CD8-positive, alpha-beta memory T cell (primary cell): ENCODE measurements around the gene TMEM63A. TPM values are rescaled to one million over a fixed set of nuclear protein-coding genes. Genes with fewer than 3 reads are reported as not detected.
A peak's percentile ranks its signal among the peaks of the same experiment; 100 is the strongest.

Experiments used
- CTCF ChIA-PET: fragments of 350-600 bp; sonication (Branson Sonifier 250); formaldehyde crosslinking; loops from one replicate; lab custom pipeline; 2021; ENCODE audit warnings: antibody characterized with exemption; lab: Charles Lee
- POLR2A ChIA-PET: fragments of 350-600 bp; sonication (Branson Sonifier 250); formaldehyde crosslinking; loops from one replicate; lab custom pipeline; 2021; ENCODE audit warnings: antibody characterized with exemption; lab: Charles Lee
- DNase-seq, 5 donors: peaks; one replicate each; pipeline versions ENCODE4 v3.0.0 to v3.0.0-alpha.2; 2020 to 2022; ENCODE audit warnings: mixed read lengths in 1 of 5
- H3K27ac ChIP-seq: one replicate; pipeline ENCODE4 v1.7.0; 2013; ENCODE audit warnings: low read depth, mild to moderate bottlenecking, low read length, moderate library complexity
- H3K27me3 ChIP-seq: 2 replicates; pipeline ENCODE4 v1.7.0; 2013; ENCODE audit warnings: low read length, mild to moderate bottlenecking; ENCODE audit not compliant: insufficient read depth, poor library complexity, severe bottlenecking
- H3K36me3 ChIP-seq: 2 replicates; pipeline ENCODE4 v1.7.0; 2013; ENCODE audit warnings: mild to moderate bottlenecking, low read length, moderate library complexity; ENCODE audit not compliant: insufficient read depth
- H3K4me1 ChIP-seq: 2 replicates; pipeline ENCODE4 v1.7.0; 2013; ENCODE audit warnings: mild to moderate bottlenecking, low read length, moderate library complexity; ENCODE audit not compliant: insufficient read depth
- H3K4me3 ChIP-seq: 2 replicates; pipeline ENCODE4 v1.7.0; 2013; ENCODE audit warnings: mild to moderate bottlenecking, low read length
- H3K9me3 ChIP-seq: 2 replicates; pipeline ENCODE4 v1.7.0; 2013; ENCODE audit warnings: mild to moderate bottlenecking, low read length
- H3K27ac Mint-ChIP-seq, 8 donors: one replicate each; pipeline ENCODE4 v1.8.0; 2020 to 2021; ENCODE audit warnings: mixed read lengths in 8 of 8, mild to moderate bottlenecking in 6 of 8, inconsistent platforms in 3 of 8, moderate library complexity in 3 of 8
- H3K27me3 Mint-ChIP-seq, 2 donors: one replicate each; pipeline ENCODE4 v1.8.0; 2020 to 2021; ENCODE audit warnings: mixed read lengths in 2 of 2, mild to moderate bottlenecking in 1 of 2, moderate library complexity in 1 of 2
- H3K36me3 Mint-ChIP-seq, 3 donors: one replicate each; pipeline ENCODE4 v1.8.0; 2020 to 2021; ENCODE audit warnings: mixed read lengths in 3 of 3, inconsistent platforms in 1 of 3, mild to moderate bottlenecking in 1 of 3
- H3K4me1 Mint-ChIP-seq, 3 donors: one replicate each; pipeline ENCODE4 v1.8.0; 2020 to 2021; ENCODE audit warnings: mixed read lengths in 3 of 3, inconsistent platforms in 1 of 3, mild to moderate bottlenecking in 1 of 3
- H3K4me3 Mint-ChIP-seq, 7 donors: one replicate each; pipeline ENCODE4 v1.8.0; 2020 to 2021; ENCODE audit warnings: mixed read lengths in 7 of 7, mild to moderate bottlenecking in 6 of 7, moderate library complexity in 4 of 7, inconsistent platforms in 2 of 7
- H3K9me3 Mint-ChIP-seq, 5 donors: one replicate each; pipeline ENCODE4 v1.8.0; 2020 to 2022; ENCODE audit warnings: mixed read lengths in 5 of 5, mild to moderate bottlenecking in 3 of 5, moderate library complexity in 2 of 5, inconsistent platforms in 1 of 5
- polyA plus RNA-seq: library from polyadenylated mRNA; unstranded; fragments of 300-500 nt; fragmentation: Illumina TruSeq; gene quantifications from one replicate; pipeline ENCODE4 v1.2.3, GENCODE V29; 2021
- total RNA-seq, 2 experiments: library from RNA; stranded (reverse); gene quantifications; one replicate each; pipeline ENCODE4 v1.2.3, GENCODE V29; 2021

Gene TMEM63A
- total and polyA plus RNA-seq, 3 experiments from 2014 or later = 50.6 to 55.5 (median 51.4) TPM

- Histone ChIP-seq H3K9me3 (no peaks in the 10 kb centered on the region), H3K27ac (no peak overlapping the region), H3K4me3 (no peak overlapping the region), H3K27me3 (no peaks in the 10 kb centered on the region), H3K4me1 (peaks cover 61% of the 10 kb centered on the region), H3K36me3 (peaks cover 47% of the 10 kb centered on the region)
- Mint-ChIP-seq H3K9me3 (no peaks in the 10 kb centered on the region), H3K4me1 (peaks cover 73 to 80% (median 75%) of the 10 kb centered on the region in 3 donors), H3K4me3 (peak overlapping the region; percentile 19 to 97 (median 65)), H3K27me3 (no peaks in the 10 kb centered on the region), H3K36me3 (peaks cover 4 to 85% (median 16%) of the 10 kb centered on the region in 3 donors), H3K27ac (peak overlapping the region; percentile 64 to 94 (median 90))
- POLR2A ChIA-PET = interaction anchor here (0.5 to 1.5 kb wide), 2 partner anchors 23 to 68 kb away, joined by 3 read pairs; no protein-coding TSS in a partner anchor
- peak in 1 of 5 donors; percentile 57 for DNase-seq
- CTCF ChIA-PET = interaction anchor here (0.9 to 7.9 kb wide), 9 partner anchors 11 to 403 kb away, joined by 3 to 117 read pairs (median 3); partner anchors contain the start of genes PYCR2 and SRP9
Measured at GRCh38 chr1:225877580-225877979, 4.6 kb downstream of the TMEM63A start.

DNA sequence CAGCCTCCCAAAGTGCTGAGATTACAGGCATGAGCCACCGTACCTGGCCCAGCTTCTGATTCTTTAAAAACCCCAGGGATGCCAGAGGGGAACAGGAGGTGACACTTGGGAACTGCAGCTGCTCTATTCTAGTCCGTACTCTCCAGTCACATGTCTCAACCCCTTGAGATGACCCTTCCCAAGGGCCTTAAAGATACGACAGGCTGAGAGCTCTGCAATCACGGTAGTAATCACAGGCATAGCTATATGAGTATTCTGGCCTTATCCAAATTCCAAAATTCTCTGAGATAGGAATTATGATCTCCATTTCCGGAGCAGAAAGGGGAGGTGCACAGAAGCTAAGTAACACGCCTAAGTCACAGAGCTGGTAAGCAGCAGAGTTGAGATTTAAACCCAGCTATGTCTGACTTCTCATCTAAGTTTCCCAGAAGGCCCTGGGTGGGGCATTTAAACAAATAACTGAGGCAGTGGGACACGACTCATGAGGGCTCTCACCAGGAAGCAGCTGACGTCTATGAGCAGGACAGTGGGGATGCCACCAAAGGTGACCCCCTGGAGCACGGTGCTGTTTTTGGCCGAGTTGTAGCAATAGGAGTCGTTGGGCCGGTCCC, 5.2 kb downstream of the TMEM63A start:
- no peak for DNase-seq
- Histone ChIP-seq H3K27me3 (no peaks in the 10 kb centered on the region), H3K36me3 (peaks cover 50% of the 10 kb centered on the region), H3K27ac (no peak overlapping the region), H3K4me3 (no peak overlapping the region), H3K4me1 (peaks cover 64% of the 10 kb centered on the region), H3K9me3 (no peaks in the 10 kb centered on the region)
- H3K4me3 Mint-ChIP-seq = peak overlapping the region in 5 of 7 donors; percentile 5 to 72 (median 14)
- H3K9me3 Mint-ChIP-seq = no peaks in the 10 kb centered on the region
- H3K27ac Mint-ChIP-seq = peak overlapping the region in 6 of 8 donors; percentile 23 to 94 (median 90)
- peaks cover 76 to 85% (median 79%) of the 10 kb centered on the region in 3 donors for H3K4me1 Mint-ChIP-seq
- CTCF ChIA-PET = interaction anchor here (0.9 to 7.9 kb wide), 9 partner anchors 10 to 402 kb away, joined by 3 to 117 read pairs (median 3); partner anchors contain the start of genes PYCR2 and SRP9
- POLR2A ChIA-PET = interaction anchor here (0.5 to 1.5 kb wide), 2 partner anchors 22 to 69 kb away, joined by 3 read pairs; no protein-coding TSS in a partner anchor
- H3K27me3 Mint-ChIP-seq = no peaks in the 10 kb centered on the region
- H3K36me3 Mint-ChIP-seq = peaks cover 4 to 86% (median 16%) of the 10 kb centered on the region in 3 donors

- H3K4me3 Mint-ChIP-seq = peak overlapping the region in 4 of 7 donors; percentile 23 to 68 (median 36)
- H3K4me1 ChIP-seq = peaks cover 57% of the 10 kb centered on the region
- H3K27me3 Mint-ChIP-seq = no peaks in the 10 kb centered on the region
- peaks cover 78 to 87% (median 86%) of the 10 kb centered on the region in 3 donors for H3K4me1 Mint-ChIP-seq
- H3K27me3 ChIP-seq = no peaks in the 10 kb centered on the region
- peaks cover 68% of the 10 kb centered on the region for H3K36me3 ChIP-seq
- H3K9me3 Mint-ChIP-seq = no peaks in the 10 kb centered on the region
- no peaks in the 10 kb centered on the region for H3K9me3 ChIP-seq
- POLR2A ChIA-PET = no interaction called here
- no peak overlapping the region for H3K4me3 ChIP-seq
- peak overlapping the region; percentile 37 to 90 (median 68) for H3K27ac Mint-ChIP-seq
- H3K36me3 Mint-ChIP-seq = peaks cover 4 to 93% (median 22%) of the 10 kb centered on the region in 3 donors
- CTCF ChIA-PET = interaction anchor here (0.6 to 2.1 kb wide), 3 partner anchors 16 to 36 kb away, joined by 3 to 10 read pairs (median 5); no protein-coding TSS in a partner anchor
- no peak overlapping the region for H3K27ac ChIP-seq
- no peak for DNase-seq
Measured at GRCh38 chr1:225875044-225875815, 7.0 kb downstream of the TMEM63A start.

DNA sequence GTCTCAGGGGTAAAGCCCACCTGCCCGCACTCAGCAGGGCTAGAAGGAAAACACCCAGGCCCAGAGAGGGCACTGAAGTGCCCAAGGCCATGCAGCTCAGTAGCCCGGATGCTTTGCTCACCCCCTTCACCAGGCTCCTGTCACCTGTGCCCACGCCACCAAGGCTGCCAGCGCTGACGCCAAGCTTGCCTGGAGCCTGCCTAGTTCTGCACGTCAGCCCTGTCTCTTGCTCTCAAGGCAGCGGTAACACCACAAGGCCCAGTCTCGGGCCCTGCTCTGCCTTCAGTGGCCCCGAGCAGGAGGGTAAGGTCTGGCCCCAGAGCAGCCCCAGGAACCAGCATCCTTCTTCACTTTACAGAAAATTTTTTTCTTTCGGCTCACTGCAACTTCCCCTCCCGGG, 7.7 kb downstream of the TMEM63A start:
- Mint-ChIP-seq H3K27me3 (no peaks in the 10 kb centered on the region), H3K4me3 (peak overlapping the region in 1 of 7 donors; percentile 7), H3K36me3 (peaks cover 4 to 91% (median 22%) of the 10 kb centered on the region in 3 donors), H3K4me1 (peaks cover 70 to 79% (median 78%) of the 10 kb centered on the region in 3 donors), H3K9me3 (no peaks in the 10 kb centered on the region), H3K27ac (peak overlapping the region in 7 of 8 donors; percentile 41 to 91 (median 69))
- H3K27me3 ChIP-seq = no peaks in the 10 kb centered on the region
- CTCF ChIA-PET = interaction anchor here (0.6 to 1.3 kb wide), 2 partner anchors 8 to 37 kb away, joined by 3 read pairs; no protein-coding TSS in a partner anchor
- H3K36me3 ChIP-seq = peaks cover 76% of the 10 kb centered on the region
- no peak overlapping the region for H3K4me3 ChIP-seq
- peaks cover 49% of the 10 kb centered on the region for H3K4me1 ChIP-seq
- no peak overlapping the region for H3K27ac ChIP-seq
- POLR2A ChIA-PET = no interaction called here
- no peaks in the 10 kb centered on the region for H3K9me3 ChIP-seq
- no peak for DNase-seq

DNA sequence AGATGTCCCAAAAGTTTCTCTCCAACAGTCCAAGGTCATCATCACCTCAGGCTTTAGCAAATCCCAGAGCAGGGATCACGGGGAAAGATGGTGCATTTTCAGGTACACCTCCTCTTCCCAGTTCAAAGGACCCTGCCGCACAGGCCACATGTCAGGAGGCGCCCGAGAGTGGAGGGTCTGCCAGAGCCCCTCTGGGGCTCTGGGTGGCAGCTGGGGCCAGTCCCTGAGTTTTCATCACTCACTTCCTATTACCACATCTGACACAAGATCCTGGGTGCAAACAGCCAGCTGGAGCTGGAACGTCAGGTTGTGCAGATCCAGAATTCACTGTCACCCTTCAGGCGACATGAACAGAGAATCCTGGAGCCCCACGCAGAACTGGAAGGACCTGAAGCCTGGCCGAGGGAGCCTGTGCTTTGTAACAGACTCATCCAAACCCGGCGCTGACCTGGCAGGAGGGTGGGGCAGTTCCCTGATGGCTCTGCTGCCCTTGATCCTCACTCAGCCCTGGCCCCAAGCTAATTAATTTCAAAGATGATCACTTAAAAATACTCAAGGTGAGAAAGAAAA, 8.8 kb downstream of the TMEM63A start:
- peaks cover 79% of the 10 kb centered on the region for H3K36me3 ChIP-seq
- Mint-ChIP-seq H3K4me1 (peaks cover 62 to 75% (median 74%) of the 10 kb centered on the region in 3 donors), H3K36me3 (peaks cover 4 to 90% (median 20%) of the 10 kb centered on the region in 3 donors), H3K27ac (peak overlapping the region in 7 of 8 donors; percentile 24 to 79 (median 59)), H3K9me3 (no peaks in the 10 kb centered on the region), H3K4me3 (peak overlapping the region in 1 of 7 donors; percentile 49), H3K27me3 (no peaks in the 10 kb centered on the region)
- no peak overlapping the region for H3K27ac ChIP-seq
- CTCF ChIA-PET = interaction anchor here (0.8 to 1.3 kb wide), 2 partner anchors 9 to 96 kb away, joined by 3 read pairs; partner anchors contain the start of gene SRP9
- no peak for DNase-seq
- H3K4me3 ChIP-seq = no peak overlapping the region
- peaks cover 38% of the 10 kb centered on the region for H3K4me1 ChIP-seq
- H3K27me3 ChIP-seq = no peaks in the 10 kb centered on the region
- no peaks in the 10 kb centered on the region for H3K9me3 ChIP-seq
- POLR2A ChIA-PET = interaction anchor here (0.6 to 0.7 kb wide), 4 partner anchors 8 to 327 kb away, joined by 3 to 15 read pairs (median 4); no protein-coding TSS in a partner anchor

- Mint-ChIP-seq H3K4me1 (peaks cover 61 to 75% (median 74%) of the 10 kb centered on the region in 3 donors), H3K4me3 (peak overlapping the region in 2 of 7 donors; percentile 26 to 33), H3K36me3 (peaks cover 4 to 90% (median 18%) of the 10 kb centered on the region in 3 donors), H3K27me3 (no peaks in the 10 kb centered on the region), H3K27ac (peak overlapping the region in 6 of 8 donors; percentile 47 to 83 (median 72)), H3K9me3 (no peaks in the 10 kb centered on the region)
- peaks cover 37% of the 10 kb centered on the region for H3K4me1 ChIP-seq
- ChIA-PET POLR2A (interaction anchor here (1.2 to 1.5 kb wide), 2 partner anchors 9 to 26 kb away, joined by 4 to 6 read pairs; no protein-coding TSS in a partner anchor), CTCF (interaction anchor here (1.4 kb wide), 1 partner anchor 10 kb away, joined by 7 read pairs; the partner anchor contains the start of gene TMEM63A)
- H3K36me3 ChIP-seq = peaks cover 79% of the 10 kb centered on the region
- H3K27me3 ChIP-seq = no peaks in the 10 kb centered on the region
- H3K27ac ChIP-seq = no peak overlapping the region
- no peak overlapping the region for H3K4me3 ChIP-seq
- no peaks in the 10 kb centered on the region for H3K9me3 ChIP-seq
- DNase-seq = no peak
Measured at GRCh38 chr1:225872075-225872430, 10.1 kb downstream of the TMEM63A start.
